Stimulated activated CD4-positive, alpha-beta T cell treated with anti-CD3 and anti-CD28 coated beads, TNF-alpha, amount 100 ng/mL, for 1 hour (primary cell): ENCODE results near the gene SMC6.

Experiments
- DNase-seq, 3 donors: peaks; one replicate each; pipeline ENCODE4 v3.0.0-alpha.2; 2020; ENCODE audit warnings: low read depth in 3 of 3, low spot score in 1 of 3

Gene SMC6

DNA sequence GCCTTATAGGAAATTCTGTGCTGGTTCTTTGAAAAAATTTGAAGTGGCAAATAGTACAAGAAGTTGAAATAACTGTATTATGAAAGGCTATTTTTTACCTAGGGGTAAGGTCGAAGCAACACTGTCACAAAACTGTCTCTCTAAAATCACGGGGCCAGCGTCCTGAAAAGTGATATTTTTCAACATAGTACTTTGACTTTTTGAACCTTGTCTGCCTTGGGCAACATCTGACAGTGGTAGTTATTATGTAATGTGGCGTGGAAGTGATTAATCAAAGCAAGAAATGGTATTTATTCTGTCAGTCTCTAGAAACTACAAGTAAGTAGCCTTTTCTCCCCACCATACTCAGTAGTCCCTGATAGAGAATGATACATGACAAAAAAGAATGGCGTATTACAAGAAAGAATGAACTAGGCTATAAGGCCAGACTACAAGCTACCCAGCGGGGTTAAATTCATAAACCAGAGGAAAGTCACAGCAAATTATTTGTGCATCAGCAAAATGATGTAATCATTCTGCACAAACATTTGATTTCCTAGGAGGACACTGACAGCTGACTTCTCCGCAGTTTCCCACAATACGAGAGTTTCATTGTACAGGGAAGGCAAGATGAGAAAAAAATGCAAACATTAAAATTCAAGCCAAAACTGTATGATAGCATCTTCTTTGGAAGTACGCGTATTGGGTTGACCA lies 10.2 kb upstream of the SMC6 start:
- DNase-seq, result no peak

DNA sequence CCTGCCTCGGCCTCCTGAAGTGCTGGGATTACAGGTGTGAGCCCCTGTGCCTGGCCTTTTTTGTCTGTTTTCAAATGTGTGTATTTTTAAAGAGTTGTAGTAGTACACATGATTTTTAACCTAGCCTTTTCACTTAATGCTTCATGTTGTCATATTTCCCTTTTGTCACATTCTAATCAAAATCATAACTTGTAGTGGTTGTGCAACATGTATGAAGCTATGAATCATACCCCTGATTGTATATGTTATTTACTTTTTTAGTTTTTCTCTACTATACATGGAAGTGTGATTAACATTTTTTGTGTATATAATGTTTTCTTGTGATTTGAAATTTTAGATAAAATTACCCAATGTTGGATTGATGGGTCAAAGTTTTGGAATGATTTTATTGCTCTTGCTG lies 8.8 kb upstream of the SMC6 start:
- no peak for DNase-seq

DNA sequence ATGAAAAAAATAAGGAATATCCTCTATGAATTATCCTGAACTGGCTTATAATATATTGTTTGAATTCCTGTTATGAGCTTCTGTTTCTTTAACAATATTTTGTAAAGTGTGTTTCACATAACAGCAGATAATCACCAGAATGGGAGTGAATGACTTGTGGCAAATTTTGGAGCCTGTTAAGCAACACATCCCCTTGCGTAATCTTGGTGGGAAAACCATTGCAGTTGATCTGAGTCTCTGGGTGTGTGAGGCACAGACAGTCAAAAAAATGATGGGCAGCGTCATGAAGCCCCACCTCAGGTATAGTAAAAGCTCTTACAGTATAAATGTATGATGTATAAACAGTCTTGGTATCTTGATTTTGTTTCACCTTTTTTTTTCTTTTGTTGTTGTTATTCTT lies 6.2 kb upstream of the SMC6 start:
- no peak for DNase-seq

DNA sequence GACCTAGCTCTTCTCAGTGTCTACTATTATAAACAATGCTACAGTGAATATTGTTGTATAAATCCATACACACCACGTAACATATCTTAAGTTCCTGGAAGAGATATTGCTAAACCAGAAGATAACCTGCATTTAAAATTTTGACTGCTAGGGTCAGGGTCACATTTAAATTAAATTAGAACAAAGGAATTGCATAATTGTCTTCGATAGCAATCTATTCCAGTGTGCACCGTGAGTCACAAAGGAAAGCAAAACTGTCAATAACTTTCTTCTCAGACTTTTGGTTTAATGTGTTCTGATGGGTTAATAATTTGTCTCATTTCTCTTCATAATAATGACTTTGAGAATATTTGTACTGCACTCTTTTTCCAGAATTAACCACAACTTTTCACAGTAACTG lies 4.5 kb upstream of the SMC6 start:
- no peak for DNase-seq

DNA sequence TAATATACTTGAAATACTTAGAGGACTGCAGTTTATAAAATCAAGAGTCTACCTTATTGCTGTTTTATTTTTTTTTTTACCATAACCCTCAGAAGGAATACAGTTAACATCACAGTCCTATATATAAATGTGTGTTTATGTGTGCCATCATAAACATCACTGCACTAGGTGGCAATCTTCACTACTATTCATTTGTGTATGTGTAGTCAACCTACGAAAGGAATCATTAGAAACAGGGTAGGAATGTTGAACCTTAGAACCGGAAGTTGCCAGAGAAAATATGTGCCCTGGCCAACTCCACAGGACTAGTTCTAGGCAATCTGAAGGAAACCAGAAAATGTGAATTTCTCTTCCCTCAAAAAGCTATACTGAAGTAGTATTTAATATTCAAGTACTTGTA lies 3.7 kb upstream of the SMC6 start:
- DNase-seq, result no peak

DNA sequence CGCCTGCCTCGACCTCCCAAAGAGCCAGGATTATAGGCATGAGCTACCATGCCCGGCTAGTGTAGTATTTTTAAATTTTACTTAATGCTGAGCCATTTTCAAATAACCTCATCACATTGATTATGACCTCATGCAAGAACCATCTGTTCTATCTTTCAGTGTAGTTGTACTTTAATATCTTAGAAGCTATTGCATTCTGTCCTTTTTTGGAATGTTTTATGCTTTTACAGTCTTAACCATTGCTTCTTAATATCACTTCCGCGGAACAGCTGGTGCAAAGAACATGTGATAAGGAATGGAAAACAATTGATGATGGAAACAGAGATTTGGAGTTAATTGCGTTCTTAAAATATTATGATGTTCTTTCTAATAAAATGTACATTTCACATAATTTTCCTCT lies 3.1 kb upstream of the SMC6 start:
- DNase-seq, result no peak

DNA sequence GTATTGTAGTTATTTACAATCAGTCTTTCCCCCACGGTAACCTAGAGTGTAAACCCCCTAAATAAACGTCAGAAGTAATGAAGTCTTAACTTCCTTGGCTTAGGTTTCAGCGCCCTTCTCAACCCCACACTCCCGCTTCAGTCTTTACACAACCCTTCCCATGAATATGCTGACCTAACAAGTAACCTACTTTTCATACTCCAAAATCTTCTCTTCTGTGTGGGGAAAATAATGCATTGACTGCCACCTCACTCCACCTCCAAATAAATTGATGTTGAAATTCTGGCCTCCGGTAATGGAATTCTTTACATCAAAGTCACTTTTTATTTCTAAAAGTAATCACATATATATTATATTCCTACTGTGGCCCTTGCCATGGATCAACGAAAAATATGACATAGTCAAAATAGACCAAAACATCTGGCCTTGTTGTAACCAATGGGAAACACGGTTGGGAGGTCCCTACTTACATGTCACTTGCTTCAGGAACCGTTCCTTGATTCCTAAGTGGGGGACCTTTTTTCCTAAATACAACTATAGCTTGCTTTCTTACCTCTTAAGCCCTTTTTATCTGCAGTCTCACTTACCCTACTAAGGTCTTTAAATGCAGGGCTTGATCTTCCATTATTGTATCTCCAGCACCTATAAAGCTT lies 1.3 kb upstream of the SMC6 start:
- no peak for DNase-seq

DNA sequence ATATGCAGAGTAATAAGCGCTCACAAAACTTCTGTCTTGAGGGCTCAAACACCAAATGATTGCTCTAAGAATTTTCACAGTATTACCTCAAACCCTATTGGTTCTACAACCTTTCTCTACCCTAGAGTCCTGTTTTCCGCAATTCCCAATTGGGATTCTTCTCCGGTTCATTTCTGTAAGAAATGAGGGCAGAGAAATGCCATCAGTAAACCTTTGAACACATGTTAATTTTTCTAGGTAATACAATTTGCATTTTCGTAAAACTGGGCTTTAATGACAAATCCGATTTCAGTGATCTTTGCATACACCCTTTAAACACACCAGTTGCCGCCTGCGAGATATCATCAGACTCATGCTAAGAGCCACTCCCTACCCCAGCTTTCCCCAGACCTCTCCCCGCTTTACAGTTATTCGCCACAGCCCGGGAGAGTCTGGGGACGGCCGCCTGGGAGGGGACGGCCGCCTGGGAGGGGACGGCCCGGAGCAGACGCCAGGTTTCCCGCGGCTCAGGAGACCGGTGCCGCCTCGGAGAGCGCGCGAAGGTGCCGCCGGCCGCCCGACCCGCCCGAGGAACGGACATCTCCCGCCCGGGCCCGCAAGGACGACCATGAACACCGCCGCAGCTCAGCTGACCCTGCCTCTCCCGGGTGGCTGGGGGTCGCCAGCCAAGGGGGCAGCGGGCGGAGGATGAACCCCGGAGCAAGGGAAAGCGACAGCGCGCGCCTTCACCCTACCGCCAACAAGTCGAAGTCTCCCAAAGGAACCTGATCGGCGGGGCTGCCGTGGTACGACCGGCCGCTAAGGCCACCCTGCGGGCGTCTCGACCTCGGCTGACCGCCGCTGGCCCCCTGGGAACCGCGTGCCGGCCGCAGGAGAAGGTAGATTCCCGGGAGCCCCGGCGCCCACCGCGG lies 463 bp downstream of the SMC6 start:
- no peak for DNase-seq

DNA sequence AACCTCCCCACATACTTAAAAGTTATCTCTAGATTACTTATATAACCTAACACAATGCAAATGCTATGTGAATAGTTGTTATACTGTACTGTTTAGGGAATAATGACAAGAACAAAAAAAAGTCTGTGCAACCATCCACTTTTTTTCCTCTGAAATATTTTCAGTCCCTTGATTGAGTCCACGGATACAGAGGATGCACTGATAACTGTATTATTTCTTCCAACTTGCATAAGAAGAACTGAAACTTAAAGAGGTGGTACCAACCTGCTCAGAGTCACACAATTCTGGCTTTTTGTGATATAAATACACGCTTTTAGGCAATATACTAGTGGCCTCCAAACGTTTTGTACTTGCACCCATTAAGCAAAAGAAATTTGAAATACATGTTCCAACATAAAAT lies 1.4 kb downstream of the SMC6 start:
- DNase-seq, result no peak

DNA sequence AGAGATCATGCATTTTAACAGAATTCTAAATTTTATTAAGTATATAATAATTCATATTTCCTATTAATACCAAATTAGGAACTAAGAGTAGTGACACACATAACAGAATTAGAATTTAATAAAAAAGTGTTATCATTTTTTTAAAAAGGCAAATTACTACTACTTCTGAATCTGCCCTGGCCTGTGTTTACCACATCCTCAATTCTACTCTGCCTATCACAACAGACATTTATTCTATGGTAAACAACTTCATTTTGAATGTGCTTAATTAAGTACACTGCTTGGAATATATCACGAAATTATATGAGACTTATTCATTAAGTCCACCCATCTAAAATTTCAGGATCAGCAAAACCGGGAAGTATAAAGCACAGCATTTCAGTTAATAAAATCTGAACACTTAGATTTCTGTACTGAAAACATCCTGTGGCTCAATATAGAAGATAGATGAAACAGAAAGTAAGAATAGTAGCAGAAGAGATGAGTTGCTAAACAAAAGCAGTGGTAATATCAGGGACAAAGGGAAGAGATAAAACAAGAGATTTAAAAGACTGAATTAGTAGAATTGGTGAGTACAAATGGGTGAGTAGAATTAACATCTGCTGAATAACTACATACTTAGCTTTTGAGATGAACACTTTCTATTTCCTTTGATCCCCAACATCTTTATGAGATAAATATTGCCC lies 3.7 kb downstream of the SMC6 start:
- DNase-seq, result no peak

DNA sequence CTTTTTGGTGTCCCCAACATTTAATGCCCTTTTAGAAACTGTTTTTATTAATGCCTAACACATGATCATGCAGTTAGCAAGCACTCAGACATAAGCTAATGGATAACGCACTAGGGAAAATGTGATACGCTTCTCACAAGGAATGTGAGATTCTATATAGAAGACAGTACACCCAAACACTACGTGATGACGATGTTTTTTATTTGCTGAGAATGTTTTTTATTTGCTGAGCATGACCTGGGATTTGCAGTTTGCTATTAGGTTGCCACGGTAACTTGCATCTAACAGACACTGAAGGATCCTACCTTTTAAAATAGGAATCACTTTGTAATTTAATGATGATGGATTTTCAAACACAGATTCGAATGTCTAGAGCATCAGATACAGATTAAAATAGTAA lies 4.9 kb downstream of the SMC6 start:
- no peak for DNase-seq

DNA sequence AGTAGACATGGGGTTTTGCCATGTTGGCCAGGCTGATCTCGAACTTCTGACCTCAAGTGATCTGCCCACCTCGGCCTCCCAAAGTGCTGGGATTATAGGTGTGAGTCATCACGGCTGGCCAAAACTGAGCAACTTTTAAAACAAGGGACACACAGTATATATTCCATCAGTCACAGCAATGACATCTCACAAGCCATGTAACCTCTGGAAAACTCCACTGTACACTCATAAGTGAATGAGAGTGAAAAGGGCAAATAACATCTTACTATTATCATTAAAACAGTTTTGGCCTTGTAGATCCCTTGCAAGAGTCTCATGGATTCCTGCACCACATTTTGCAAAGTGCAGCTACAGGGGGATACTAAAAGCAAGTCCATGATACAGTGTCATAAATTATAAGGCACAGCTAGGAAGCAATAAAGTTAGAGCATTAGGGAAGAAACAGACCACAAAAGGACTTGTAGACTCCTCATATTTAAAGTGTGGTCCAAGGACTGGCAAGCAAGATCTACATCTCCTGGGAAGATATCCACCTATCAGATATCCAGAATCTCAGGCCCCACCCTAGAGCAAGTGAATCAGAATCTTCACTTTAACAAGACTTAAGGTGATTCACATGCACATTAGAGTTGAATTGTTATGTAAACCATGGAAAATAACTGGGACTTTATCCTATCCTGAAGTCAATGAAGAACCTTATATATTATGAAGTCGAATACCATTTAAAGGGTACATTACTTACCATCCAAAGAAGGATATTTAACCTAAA lies 5.7 kb downstream of the SMC6 start:
- no peak for DNase-seq

DNA sequence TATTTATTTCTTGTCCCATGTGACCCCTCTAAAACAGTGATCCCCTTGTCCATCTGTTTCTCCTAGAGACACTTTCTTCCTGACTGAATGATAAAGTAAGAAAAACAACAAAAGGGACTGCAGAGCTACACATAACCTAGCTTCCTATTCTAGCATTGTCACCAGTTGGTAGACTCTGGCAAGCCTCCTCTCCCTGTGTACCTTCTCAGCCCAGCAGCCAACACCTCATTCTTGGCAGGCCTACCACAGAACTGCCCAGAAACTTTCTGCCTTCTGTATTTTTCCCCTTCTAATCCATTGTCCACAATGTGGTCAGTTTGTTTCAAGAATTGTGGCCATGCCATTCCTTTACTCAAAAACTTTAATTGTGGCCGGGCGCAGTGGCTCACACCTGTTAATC lies 13.4 kb downstream of the SMC6 start:
- DNase-seq, result no peak

DNA sequence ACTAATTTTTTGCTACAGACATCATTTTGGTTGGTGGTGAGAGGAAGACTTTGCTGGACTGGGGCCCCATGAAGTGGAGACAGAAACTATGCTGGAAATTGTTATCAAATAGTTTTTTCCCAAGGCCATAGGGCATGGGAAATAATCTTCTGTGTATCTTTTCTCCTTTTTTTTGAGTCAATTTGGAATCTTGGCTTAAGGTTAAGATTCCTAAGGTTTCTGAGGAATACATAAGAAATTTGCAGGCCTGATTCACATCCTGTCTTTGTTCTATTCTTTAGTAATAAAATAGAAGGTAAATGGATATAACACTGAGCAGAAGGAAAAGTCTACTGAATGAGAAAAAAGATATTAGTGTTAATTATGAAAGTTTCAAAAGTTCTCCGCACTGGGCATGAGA lies 16.6 kb downstream of the SMC6 start:
- DNase-seq, result no peak

DNA sequence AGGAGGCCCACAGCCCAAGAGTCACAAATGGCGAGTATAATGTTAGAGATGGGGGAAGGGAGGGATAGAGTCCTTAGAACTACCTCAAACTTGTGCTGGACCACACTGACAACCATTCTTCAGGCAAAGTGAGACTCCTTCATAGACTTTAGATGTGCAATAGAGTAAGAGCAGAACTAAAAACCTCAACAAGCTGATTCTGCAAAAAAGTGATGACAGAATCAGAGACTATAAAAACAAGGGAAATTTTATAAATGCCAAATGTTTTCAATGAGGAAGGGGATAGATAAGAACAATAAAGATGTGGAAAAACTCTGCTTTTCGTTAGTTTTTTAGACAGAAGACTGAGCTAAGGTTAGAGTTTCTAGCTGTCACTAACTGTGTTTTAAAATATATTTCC lies 17.7 kb downstream of the SMC6 start:
- DNase-seq, result no peak

DNA sequence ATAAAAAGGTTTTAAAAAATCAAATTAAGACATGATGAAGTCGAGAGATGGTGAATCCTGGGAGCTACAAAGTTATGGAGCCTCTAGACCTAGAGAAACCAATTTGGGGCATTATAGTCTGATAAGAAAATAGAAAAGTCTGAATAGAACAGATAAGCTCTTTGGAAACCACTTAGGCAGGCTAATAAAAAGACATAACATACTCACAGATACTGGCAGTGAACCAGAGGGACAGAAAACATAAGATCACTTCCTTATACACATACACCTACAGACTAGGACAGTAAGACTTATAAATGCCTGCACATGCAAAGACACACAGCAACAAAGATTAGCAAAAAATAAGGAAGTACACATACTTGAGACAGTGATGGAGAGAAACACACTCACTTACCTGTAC lies 20.0 kb downstream of the SMC6 start:
- no peak for DNase-seq

DNA sequence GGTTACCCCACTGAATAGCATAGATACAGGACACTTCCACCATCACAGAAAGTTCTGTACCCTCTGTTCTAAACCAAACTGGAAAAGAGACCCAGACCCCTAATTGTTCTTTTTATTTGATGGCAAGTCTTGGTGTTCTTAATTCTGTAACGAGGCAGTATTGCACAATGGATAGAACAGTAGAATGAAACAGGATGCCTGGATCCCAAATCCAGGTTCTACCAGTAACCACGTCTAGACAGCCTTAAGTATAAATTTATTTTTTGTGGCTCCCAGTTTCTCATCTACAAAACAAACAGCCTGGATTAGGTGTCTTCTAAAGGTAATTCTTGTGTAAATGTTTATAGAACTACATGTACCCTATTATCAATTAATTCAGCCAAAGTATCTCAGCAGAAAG lies 23.7 kb downstream of the SMC6 start:
- no peak for DNase-seq

DNA sequence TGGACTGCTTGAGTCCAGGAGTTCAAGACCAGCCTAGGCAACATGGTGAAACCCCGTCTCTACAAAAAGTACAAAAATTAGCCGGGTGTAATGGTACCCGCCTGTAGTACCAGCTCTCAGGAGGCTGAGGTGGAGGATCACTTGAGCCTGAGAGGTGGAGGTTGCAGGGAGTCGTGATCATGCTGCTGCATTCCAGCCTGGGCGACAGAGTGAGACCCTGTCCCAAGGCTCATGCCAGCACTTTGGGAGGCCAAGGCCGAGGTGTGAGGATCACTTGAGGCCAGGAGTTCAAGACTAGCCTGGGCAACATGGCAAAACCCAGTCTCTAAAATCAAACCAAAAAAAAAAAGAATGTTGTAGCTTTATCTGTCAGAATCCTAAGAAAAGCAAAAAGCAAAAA lies 25.4 kb downstream of the SMC6 start:
- DNase-seq, result no peak

DNA sequence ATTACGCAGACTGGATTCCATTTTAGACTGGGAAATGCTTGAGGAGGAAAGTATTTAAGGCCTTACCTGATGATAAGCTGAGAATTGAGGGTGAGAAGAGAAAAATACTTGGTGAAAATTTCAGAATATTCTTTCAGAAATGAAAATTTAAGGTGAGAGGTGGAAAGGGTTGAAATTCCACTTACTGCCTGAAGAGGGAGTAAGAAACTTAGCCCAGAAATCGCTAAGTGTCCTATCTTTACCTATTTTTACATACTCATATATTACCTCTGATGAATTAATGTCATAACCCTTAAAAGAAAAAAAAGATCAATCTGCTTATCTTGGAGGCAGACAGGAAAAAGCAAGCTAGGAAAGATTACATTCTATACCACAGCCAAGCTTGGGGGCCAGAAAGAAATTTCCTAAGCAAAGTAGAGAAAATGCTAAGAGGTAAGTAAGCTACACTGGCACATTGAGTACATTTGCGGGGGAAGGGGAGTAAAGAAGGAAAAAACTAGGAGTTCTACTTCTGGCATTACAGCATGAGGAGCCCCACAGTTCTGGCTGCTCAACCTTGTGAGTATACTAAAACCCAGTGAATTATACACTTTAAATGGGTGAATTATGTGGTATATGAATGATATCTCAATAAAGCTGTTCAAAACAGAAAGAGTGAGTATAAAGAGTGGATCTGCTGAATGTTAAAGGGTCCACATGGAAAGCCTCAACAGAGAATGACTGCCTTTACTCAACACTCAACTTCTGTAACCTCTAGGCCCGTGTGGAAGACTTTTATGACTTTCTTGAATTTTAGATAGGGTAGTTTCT lies 33.8 kb downstream of the SMC6 start:
- no peak for DNase-seq

DNA sequence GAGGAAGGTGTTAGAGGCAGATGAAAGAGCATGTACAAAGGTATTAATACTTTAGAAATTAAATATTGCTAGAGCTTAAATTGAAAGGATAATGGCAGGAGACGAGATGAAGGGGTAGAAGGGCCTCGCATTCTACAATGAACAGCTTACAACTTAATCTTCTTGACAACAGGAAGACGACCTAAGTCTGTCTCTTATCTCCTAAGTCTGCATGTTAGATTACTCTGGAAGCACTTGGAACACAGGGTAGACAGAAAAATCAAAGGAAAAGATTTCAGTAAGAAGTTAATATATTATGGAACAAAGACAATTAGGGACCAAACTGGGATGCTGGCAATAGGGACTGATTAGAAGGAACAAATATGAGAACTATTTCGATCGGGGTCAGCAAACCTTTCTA lies 34.9 kb downstream of the SMC6 start:
- no peak for DNase-seq
